Astrocyte of the spinal cord (primary cell): ENCODE results near the gene FAM236B.
"Not testable (repeated sequence)": the region's sequence is repeated elsewhere in the genome, so short reads cannot be mapped to it uniquely, and the experiment has no call there.

Experiments used
- DNase-seq: peaks from one replicate; pipeline ENCODE4 v3.0.0; 2011; ENCODE audit warnings: low read depth, low spot score
- H3K4me3 ChIP-seq: 2 replicates; pipeline ENCODE4 v1.5.1; 2011; ENCODE audit warnings: low read depth, mild to moderate bottlenecking, low read length, moderate library complexity
- in situ Hi-C: cut with HindIII; loops from 2 replicates; pipeline ENCODE4 v1.10.0; 2017; ENCODE audit warnings: low sequenced_read_pairs

The FAM236B gene

DNA sequence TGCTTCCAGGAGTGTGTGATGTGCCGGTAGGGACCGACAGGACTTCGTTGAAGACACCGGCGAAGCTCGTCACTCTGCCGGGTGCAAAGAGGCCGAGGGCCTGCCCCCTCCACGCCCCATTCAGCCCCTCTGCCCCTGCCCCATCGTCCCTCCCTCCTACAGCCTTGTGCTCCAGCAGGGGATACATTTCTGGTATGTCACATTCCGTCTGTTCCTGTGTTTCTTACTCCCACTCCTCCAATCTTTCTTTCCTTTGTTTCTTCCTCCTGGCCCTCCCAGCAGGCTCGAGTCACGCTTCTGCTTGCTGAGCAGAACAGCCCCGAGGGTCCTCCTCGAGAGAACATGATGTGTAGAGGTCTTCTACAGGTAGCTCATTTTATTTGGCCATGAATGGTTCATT, at the start of gene FAM236B:
Gene FAM236B (minus strand): TSS at position 101 of the 400 bp plus-strand sequence. CDS start 100 bp downstream, at position 1.
- DNase-seq, in situ Hi-C loops, H3K4me3 ChIP-seq: not testable (repeated sequence)

DNA sequence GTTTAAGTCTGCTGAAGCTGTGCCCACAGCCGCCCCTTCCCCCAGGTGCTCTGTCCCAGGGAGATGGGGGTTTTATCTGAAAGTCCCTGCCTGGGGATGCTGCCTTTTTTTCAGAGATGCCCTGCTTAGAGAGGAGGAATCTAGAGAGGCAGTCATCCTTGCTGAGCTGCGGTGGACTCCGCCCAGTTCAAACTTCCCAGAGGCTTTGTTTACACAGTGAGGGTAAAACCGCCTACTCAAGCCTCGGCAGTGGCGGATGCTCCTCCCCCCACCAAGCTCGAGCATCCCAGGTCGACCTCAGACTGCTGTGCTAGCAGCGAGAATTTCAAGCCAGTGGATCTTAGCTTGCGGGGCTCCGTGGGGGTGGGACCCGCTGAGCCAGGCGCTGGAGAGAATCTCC, 48.2 kb upstream of the FAM236B start:
- H3K4me3 ChIP-seq, in situ Hi-C loops, DNase-seq: not testable (repeated sequence)

DNA sequence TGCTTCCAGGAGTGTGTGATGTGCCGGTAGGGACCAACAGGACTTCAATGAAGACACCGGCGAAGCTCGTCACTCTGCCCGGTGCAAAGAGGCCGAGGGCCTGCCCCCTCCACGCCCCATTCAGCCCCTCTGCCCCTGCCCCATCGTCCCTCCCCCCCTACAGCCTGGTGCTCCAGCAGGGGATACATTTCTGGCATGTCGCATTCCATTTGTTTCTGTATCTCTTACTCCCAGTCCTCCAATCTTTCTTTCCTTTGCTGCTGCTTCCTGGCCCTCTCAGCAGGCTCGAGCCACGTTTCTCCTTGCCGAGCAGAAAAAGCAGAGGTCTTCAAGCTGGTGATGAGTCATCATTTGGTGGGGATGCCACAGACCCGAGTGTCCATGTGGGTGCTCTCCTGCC, 25.6 kb upstream of the FAM236B start, which contains the start of gene FAM236D:
Gene FAM236D (minus strand): TSS at position 101 of the 400 bp plus-strand sequence. CDS start 100 bp downstream, at position 1.
- in situ Hi-C loops, DNase-seq, H3K4me3 ChIP-seq: not testable (repeated sequence)

DNA sequence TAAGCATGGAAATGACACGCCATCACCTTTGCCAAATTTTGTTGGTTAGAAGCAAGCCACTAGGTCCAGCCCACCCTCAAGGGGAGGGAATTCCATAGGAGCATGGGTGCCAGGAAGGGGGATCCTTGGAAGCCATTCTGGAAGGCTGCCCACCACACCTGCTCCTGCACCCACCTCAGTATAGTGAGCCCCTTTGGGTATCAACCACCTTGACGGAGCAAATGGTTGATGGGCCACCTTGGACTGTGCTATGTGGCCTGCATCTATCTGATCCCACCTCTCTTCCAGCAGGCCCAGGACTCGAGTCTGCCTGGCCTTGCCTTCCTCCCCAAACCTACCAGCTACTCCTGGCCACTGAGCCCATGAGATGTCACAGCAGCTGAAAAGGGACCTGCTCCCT, 7.9 kb upstream of the FAM236B start:
- in situ Hi-C loops, DNase-seq, H3K4me3 ChIP-seq: not testable (repeated sequence)

DNA sequence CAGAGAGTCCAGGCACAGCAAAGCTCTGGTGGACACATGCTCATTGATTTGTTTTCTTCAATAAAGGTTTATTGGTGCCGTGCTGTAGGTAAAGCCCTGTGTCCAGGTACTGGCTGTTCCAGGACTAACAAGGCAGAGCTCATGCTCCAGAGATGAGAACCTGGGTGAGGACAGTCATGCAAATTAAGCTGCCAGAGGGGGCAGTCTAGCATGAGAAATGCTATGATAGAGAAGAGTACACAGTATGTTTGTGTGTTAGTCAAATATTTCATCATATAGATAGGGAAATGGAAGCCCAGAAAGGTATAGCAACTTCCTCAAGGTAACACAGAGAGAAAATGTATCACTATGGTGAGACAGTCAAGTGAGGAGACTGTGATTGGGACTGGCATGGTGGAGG, 5.7 kb upstream of the FAM236B start:
- in situ Hi-C loops, DNase-seq, H3K4me3 ChIP-seq: not testable (repeated sequence)

DNA sequence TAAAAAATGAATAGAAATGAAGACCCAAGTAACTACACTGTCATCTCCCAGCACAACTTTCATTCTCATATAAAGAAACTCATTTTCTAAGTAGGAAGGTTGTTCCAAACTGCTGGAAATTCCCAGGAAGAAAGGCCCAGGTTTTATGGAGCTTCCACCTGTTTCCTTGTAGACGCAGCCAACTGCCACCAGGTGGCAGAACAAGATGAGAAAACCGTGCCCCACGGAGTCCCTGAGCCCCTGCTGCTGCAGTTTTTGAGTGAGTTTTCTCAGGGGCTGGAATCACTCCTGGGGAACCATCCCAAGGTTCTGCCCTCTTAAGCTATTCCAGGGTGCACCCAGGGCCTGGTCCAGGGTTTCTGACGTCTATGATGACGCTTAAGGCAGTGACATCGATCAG, 1.5 kb upstream of the FAM236B start:
- in situ Hi-C loops, DNase-seq, H3K4me3 ChIP-seq: not testable (repeated sequence)

DNA sequence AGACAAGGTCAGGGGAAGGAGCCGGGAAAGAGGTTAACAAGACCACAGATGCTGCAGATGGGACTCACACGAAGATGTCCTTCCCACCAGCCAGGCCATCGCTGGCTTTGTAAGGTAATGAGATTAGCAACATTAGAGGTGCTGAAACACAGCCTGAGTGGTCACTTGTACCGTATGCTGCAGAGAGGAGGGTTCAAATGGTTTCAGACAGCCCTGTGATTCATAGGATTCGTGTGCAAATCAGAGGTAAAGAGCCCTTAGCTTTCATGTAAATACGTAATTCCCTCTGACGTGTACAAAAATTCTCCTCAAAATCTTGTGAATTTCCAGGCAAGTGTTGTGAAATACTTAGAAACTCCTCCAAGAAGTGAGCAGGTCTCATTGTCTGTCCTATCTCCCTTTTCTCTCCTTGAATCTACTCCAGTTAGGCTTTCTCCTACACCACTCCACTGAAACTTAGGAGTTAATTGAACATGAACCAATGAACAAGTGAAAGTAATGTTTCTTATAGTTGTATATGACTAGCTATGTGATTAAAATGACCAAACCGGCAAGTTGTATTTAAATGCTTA, 991 bp upstream of the FAM236B start:
- in situ Hi-C loops, H3K4me3 ChIP-seq, DNase-seq: not testable (repeated sequence)

DNA sequence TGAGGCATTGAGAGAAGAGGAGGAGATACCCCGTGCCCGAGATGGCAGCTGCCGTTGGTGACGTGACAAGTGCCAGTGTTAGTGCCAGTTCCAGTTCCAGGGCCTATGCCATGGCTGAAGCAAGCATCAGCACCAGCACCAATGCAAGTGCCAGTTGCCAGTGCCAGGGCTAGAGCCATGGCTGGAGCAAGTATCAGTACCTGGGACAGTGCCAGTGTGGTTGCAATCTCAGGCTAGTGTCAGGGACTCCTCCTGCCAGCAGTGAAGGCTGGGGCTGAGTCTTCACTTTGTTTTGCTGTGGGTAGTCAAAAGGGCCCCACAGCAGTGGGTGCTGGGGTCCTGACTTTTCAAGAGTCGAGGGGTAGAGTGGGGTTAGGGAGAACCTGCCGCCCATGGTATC, 4.3 kb downstream of the FAM236B start:
- DNase-seq, in situ Hi-C loops, H3K4me3 ChIP-seq: not testable (repeated sequence)

DNA sequence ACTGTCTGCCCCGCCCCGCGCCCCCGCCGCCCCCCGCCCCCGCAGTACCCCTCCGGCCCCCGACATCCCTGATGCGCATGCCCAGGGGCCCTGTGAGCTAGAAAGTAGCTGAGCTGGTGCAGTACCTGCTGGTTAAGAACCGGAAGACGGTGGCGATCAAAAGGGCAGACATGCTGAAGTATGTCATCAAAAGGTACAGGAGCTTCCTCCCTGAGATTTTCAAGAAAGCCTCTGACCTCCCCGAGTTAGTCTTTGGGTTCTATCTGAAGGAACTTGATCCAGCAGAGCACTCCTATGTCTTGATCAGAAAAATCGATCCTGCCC, 5.0 kb downstream of the FAM236B start:
- in situ Hi-C loops, DNase-seq, H3K4me3 ChIP-seq: not testable (repeated sequence)

DNA sequence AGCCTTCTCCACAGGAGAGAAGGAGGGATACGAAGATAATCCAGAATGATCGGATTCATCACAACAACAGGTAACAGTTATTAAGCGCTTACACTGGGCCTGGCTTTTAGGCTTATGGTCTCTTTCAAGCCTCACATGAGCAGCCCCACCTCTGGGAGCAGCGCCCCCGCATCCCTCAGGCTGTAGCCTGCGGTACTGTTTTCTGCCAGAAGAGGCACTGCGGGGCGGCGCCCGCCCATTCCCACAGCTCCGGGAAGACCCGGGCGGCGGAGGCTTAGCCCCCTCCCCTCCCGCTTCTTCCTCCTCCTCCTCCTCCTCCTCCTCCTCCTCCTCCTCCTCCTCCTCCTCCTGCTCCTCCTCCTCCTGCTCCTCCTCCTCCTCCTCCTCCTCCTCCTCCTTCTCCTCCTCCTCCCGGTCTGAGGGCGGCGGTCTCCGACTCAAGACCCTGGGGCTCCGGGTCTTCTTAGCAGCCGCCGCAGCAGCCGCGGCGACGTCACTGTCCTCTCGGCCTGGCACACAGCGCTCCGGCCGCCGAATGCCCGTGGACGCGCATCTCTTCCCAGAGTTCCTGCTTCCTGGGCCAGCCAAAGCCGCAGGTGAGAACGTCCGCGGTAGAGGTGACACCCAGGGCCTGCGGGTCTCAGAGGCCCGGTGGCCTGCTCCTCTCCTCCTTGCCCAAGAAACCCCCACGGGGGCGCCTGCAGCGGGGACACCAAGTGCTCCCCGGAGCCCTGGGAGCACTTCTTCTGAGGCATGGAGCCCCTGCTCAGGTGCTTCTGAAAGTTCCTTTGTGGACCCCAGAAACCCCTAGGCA, 5.6 kb downstream of the FAM236B start, which contains the start of gene DMRTC1B:
Gene DMRTC1B (plus strand): TSS at position 238 of the 814 bp plus-strand sequence. CDS start 68,246 bp downstream, outside the sequence.
- H3K4me3 ChIP-seq, DNase-seq, in situ Hi-C loops: not testable (repeated sequence)

DNA sequence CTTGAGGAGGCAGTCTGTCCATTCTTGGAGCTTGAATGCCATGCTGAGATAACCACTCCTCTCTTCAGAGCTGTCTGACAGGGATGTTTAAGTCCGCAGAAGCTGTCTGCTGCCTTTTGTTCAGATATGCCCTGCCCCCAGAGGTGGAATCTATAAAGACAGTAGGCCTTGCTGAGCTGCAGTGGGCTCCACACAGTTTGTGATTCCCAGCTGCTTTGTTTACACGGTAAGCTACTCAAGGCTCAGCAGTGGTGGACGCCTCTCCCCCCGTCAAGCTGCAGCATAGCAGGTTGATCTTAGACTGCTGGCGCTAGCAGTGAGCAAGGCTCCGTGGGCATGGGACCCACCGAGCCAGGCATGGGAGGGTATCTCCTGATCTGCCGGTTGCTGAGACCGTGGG, 22.0 kb downstream of the FAM236B start:
- in situ Hi-C loops: not testable (repeated sequence)

DNA sequence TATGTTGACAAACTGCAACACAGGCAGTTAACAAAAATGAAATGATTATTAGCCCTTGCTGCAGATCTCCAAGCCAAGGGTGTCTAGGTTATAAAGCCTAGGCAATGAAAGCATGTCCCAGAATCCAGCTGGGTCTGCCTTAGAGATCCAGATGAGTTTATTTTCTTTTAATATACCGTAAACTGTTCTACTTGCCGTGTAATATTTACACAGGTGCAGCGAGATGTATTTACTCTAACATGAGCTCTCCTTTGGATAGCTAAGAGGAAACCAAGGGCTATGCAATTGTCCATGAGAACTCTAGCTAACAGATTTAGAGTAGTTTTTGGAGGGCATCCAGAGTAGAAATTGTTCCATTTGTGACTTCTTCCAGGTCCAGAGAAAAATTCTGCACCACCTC, 33.9 kb downstream of the FAM236B start:
- H3K4me3 ChIP-seq, DNase-seq, in situ Hi-C loops: not testable (repeated sequence)

More for the DNA sequence above, 22.0 kb downstream of the FAM236B start:
- DNase-seq, H3K4me3 ChIP-seq: not testable (repeated sequence)

DNA sequence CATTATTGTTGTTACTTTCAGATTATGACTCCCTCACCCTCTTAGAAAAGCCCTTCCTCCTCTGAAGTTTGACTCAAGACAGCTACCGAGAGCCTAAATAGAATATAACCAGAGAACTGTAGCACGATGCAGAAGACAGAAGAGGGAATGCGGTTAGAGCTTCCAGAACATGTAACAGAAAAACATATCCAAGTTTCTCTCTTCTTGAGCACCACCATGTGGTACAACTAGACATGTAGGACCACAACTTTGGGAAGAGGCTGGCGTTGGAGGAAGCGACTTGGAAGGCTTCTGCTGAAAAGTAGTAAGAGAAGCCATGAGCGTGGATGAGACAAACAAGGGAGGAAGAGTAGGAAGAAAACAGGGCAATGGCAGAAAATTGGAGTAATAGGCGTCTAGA, 36.9 kb downstream of the FAM236B start:
- H3K4me3 ChIP-seq, DNase-seq, in situ Hi-C loops: not testable (repeated sequence)
